ENCODE results near the gene KCNQ1OT1.

Gene KCNQ1OT1

DNA sequence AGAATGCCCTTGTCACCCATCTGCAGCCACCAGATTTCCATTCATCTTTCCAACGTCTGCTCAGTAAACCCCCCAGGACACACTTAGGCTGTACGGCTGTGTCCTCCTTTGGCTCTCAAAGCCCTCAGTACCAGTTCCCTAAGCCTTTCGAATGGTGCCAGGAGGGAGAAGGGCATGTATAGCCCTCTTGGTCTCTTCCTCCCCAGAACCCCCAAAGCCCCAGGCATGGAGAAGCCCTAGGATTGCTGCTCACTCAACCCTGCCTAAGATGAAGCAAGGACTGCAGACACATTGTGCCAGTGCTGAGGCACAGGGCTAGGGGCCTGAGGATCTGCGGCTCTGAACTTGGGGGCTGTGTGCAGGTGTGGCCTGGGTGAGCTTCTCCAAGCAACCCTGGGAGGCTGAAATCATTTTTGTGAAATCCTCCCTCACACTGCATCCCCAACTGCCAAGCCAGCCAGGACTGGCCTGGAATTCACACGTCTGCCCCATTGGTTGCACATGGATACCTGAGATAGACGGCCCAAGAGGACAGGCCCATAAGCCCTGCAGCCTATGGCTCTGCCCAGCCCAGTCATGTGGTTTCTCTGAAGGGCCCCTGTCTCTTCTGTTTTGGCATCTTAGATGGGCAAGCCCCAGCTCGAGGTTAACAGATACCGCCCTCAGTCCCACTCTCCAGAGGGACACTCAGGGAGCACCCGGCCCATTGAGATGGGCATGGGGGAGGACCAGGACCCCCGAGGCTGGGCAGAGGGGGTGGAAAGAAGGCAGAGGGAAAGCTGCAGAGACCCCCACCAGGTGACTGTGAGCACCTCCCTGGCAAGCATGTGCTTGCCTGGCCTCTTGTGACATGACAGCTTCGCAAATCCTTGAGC, 34.0 kb downstream of the KCNQ1OT1 start:
- no peak for DNase-seq

DNA sequence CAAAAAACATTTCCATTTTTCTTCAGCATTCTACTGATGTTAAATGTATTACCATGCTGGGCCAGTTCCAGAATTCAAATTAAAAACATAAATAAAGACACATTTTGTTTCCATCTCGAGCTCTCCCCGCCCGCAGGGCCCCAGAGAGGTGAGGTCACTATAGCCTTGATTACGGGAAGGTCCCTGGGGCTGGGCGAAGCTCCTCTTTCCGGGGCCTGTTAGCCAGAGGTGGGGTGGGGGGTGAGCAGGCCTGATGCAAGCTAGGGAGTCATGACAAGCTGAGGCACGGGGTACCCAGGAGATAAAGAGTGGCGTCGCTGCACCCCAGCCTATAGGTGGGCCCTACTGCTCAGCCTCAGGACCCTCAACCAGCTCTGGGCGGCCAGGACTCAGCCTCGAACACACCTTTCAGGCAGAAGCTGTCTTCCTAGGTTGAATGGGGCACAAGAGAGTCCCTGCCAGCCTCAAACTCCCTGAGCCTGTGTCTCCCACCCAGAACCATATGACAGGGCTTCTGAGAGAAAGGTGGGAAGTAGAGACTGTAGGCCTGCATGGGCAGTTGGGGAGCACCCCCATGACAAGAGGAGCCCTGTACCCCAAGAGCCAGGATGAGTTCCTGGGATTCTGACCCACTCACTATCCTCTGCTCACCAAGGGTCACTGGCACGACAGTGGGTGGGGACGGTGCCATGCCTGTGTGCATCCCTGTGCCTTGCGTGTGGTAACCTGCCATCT, 34.8 kb downstream of the KCNQ1OT1 start:
- DNase-seq, result no peak

DNA sequence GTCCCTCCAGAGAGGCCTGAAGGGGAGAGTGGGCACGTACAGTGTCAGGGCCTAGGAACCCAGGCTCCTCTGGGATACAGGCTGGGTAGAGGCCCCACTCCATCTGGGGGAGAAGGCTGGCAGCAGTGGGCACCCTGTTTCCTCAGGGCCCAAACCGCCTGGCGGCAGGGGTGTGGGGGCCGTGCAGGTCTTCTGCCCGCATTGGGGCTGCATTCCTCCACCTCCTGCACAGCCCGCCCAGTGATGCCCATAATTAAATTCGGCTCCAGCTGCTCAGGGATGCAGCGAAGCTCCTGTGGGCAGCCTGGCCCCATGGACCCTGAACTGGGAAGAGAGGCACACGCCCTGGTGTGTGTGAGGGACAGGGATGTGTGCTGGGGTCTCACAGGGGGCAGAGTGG, 35.4 kb downstream of the KCNQ1OT1 start:
- no peak for DNase-seq

DNA sequence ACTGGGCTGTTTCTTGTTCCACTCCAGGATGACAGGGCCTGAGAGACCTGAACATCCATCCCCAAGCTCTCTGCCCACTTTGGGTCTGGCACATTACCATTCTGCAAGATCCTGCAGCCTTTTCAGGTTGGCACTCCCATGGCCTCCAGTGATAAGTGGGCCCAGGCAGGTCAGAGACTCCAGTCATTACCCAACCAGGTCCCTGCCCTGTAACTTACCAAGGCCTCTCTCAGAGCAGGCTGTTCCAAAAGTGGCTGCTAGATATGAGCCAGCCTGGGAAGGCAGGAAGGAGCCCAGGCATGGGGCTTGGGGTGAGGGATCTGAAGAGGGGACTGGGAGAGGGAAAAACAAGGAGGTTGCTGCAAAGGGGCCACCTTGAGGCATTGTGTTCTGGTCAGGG, 35.9 kb downstream of the KCNQ1OT1 start:
- DNase-seq, result no peak

DNA sequence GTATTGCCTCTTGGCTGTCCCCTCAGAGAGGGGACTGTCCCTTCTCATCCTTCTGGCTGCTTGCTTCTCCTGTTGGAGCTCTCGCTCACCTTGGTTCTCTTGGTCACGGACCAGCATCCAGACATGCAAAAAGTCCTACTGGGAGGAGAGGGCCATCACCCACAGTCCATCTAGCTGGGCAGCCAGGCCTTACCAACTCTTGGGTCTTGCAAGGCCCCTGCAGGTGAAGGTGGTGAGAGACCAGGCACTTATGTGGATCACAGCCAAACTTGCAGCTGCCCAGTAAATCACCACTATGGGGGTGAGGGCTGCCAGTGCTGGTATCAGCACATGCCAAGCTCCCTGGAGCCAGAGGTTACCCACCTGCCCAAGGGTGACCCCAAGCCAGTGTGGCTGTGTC, 36.3 kb downstream of the KCNQ1OT1 start:
- DNase-seq, result no peak

DNA sequence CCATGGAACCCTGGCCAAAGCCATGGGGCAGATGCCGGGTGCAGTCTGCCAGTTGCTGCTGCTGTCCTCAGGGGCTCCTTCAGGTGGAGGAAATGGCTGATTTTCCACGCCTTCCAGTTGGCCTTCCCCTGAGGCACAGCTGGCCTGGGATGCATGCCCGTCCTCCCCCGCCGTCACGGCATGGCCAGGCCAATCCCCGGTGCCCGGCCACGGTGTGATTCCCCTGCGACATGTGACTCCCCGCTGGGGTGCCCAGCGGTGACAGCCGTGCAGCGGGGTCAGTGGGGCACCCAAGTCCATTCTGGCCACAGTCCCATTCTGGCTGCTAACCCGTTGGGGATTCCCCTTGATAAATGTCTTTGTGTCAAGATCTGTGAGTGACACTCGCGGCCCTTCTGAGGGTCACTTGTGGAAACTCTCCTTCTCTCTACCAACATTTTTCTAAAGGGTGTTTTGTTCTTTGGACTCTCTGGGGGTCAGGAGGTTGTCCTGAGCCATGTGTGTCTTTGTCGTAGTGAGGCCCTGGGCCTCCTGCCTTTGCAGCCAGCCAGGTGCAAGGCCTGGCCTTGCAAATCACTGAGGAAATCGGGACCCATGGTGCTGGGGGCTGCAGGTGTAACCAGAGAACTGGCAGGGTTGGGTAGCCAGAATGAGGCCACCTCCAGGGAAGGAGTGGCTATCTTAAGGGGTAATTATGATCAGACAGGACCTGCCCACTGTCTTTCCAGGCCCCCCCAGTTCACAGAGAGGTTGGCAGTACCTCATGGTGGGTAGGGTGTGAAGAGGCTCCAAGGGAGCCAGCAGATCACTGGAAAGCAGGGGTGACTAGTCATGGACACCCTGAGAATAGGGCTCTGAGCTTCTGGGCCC, 37.1 kb downstream of the KCNQ1OT1 start:
- no peak for DNase-seq

DNA sequence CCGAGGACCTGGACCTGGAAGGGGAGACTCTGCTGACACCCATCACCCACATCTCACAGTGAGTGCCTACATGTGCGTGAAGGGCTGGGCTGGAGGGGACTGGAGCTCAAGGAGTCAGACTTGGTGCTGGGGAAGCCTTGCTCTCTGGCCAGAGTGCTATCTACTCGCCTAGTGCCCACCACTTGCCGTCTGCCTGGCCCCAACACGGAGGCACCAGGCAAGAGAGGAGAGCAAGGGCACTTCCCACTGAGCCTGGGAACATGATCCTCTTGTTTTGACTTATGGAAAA, 37.8 kb downstream of the KCNQ1OT1 start:
- DNase-seq, result no peak

DNA sequence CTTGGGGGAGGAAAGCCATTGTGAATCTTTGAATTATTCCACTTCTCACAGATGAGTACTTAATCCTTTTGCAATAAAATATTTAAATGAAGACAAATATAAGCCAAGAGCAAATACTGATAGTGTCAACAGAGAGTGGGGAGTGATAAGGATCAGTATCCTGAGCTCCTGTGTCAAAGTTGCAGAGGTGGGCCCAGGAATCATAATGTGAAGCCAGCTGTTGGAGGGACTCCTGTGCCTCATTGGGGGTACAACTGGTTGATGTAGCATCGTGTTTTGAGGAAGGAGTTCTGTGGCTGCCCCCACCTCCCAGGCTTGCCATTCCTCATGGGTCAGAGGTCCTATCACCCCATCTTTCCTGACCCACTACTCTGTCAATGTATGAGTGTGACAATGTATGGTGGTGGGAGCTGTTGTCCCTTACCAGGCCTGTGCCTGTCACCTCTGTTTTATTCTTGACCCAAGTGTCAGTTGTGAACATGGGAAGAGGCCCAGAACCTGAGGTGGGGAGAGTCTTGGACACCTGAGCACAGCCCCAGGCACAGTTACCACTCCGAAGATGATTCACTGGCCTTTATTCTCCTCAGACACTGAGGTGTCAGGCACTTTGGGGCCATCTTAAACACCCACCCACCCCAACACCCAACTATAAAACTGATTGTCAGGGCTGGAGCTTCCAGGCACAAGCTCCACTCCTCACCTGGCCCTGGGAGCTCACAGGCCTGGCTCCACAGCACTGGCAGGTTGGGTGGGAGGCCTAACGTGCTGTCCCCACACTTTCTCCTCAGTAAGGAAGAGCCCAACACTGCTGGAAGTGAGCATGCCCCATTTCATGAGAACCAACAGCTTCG, 38.4 kb downstream of the KCNQ1OT1 start:
- no peak for DNase-seq

DNA sequence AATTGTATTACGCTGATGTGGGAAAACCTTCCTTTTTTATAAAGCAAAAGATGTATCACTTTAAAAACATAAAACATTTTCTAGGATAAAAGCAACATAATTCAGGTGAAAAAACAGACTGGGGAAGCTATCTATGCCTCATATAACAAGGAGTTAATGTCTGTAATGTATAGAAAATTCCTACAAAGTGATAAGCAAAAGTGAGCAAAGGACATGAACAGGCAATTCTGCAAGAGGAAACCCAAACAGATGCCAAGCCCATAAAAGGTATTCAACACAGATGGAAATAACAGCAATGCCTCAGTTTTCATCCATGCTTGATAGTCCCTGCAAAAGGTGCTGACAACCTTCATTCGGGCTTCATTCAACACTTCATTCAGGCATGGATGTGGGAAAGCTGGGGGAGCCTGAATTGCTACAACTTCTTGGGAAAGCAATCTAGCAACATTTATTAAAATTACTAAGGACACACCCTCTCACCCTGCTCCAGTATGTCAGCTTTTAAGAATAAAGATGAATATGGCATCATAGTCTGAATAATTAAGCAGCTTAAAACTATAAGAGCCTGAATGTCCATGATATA, 39.3 kb downstream of the KCNQ1OT1 start:
- DNase-seq, result no peak

DNA sequence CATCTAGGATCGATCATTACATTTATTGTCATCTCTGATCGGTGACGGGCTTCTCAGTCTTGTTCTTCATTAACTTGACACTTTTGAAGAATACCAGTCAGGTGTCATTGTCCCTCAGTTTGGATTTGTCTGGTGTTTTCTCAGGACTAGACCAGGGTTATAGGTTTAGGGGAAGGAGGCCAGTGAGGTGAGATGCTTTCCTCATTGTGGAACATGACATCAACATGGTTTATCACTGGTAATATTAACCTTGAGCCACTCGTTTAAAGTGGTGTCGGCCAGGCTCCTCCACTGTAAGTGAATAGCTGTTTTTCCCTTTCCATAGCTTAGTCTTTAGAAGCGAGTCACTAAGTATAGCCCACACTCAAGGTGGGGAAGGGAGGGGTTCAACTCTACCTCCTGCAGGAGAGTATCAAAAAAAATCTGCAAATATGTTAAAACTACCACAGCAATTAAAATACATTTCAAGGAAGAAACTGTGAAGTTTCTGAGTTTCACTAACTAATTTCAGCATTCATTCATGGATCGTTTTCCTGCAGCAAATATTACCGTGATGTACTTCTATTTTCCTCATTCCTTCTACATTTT, 42.0 kb downstream of the KCNQ1OT1 start:
- DNase-seq, result no peak

DNA sequence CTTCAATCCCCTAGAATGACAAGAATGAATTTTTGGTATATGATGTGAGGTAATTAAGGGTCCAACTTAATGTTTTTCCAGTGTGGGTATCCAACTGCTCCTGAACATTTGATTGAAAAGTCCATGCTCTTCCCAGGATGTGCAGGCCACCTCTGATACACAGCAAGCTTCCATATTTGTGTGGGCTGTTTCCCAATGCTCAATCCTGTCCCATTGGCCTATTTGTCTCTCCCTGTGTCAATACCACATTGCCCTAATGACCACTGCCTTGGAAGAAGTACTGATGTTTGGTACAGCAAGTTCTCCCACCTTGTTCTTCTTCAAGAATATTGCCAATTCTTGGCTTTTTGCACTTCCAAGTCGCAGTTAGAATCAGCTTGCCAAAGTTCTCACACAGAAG, 42.9 kb downstream of the KCNQ1OT1 start:
- no peak for DNase-seq

DNA sequence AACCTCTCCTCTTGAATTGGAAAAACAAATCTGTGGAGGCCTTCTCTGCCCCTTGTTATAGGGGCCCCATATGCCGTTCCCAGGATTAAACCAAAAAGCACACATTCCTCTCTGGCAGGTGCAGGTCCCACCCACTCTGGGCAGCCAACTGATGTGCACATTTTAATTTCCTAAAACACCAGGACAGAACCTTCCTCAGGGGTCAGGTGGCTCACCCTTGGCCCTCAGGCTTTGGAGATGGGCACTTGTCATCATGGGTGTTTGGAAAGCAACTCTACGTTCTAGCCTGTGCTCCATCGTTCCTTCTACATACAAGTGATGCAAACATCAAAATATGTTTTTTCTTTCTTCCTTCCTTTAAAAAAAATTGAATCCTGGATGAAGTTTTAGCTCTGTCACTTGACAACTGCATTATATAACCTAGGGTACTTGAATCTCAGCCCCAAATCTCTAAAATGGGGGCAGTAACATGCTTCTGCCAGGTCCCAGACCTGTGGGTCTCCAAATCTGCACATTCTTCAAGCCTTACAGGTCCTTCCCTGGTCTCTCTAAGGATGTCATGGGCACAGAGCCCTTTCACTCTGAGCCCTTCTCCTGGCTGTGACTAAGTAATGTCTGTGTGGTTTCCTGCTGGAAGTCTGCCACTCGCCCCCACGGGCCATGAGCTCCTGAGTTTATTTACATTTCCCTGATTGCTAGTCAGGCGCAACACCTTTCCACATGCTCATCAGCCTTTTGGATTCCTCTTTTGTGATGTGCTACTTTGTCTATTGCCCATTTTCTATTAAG, 43.8 kb downstream of the KCNQ1OT1 start:
- DNase-seq, result no peak

DNA sequence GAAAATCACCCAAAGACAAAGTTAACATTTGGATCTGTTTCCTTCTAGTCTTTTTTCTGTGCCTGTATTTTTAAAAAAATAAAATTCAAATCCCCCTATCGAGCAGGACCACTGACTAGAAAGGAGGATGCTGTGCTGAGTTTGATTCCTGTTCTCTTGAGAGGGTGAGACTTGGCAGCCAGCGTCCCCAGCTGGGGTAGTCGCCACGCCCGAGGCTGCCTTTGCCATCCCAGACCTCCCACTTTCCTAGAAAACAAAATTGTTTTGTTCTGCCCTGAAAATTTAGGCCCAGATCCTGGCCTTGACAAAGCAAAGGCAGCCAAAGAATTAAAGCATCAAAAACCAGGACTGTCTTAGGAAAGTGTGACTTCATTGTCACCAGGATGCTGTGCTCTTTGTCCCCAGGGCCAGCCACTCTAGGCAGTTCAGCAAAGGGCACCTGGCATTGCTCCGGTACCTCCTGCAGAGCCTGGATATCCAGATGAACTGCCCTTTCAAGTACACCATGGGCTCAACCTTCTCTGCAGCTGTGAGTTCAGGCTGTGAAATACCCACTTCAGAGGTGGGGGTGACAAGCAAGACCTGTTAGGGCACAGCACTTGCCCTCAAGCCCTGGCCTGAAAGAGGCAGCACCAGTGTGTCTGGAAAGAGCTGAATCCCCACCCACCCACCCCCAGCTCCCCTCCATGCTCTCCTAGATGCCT, 44.6 kb downstream of the KCNQ1OT1 start:
- DNase-seq, result no peak

DNA sequence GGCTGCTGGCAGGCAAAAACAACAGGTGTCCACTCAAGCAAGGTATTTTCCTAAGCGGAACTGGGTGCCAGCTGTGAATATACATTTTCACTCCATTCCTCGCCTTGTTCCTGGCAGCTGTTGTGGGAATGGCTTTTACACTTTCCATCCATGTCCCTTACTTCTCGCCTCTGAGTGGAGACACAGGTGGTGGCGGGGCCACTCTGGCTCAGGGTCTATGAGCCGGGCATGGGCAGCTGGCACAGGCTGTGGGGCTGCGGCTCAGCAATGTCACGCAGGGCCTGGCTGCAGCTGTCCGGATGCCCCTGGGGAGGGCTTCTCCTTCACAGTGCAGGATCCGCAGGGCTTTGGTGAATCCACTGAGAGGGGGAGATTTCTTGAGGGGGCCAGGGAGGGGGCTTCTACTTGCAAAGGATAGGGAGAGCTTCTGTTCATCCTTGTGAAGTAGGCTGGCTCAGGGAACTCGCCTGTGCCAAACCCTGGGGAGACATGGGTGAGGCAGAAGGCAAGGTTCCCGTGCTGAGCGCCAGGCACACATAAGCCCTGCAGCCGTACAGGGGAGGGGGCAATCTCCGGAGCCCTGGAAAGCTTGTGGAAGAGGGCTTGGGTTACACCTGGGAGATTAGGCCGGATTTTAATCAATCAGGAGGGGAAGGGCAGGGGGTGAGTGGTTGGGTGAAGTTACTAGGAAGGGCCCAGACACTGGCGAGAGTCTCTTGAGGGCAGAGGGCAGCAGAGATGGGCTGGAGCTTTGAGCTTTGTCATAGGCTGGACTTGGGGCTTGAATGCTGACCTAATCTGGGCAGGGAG, 45.7 kb downstream of the KCNQ1OT1 start:
- no peak for DNase-seq

DNA sequence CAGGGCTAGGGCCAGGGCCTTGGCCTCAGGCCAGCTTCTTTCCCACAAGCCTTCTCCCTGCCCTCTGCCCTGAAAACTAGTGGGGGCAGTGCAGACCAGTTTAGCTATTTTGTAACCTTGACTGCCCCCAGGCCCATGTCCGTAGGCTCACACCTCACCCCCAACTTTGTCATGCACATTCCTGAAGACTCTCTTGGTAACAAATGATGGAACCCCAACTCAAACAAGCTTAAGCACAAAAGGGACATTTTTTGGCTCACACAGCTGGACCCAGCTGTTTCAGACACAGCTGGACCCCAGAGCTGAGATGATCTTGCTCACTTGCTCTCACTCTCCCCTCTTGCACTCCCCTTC, 46.6 kb downstream of the KCNQ1OT1 start:
- DNase-seq, result no peak

DNA sequence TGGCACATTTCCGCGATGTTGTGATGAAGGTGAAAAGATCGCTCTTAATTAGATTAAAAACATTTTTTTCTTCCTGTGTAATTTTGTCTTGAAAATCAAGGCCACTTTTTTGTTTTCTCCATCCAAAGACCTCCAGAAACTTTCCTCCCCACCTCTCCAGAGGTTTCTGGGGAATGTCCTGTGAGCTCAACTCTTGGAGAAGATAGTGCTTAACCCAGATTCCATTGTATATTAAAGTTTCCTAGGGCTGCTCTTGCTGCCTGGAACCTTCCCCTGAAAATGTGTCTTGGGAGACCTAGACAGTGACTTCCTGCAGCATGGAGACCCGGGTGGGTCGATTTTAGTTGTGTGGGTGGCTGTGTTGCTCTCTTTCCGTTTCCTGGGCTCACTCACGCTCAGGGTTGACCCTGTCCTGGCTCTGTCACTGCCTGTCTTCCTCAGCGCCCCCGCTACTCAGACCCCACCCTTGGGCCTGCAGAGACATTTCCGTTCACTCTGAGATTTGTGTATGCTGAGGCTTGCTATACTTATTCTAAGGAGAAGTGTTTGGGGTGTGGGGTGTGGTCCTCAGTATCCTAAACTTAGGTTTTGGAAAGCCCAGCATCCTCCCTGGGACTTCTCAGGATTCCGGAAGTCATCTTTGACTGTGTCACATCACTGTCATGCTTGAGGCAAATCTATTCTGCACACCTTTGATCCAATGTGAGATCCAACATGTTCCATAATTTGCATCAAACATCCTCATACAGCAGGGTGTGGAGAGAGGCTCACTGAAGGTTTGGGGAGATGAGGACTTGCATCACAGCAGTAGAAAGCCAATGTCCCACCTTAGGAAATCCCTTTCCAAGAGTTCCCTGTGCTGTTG, 47.2 kb downstream of the KCNQ1OT1 start:
- DNase-seq, result no peak

DNA sequence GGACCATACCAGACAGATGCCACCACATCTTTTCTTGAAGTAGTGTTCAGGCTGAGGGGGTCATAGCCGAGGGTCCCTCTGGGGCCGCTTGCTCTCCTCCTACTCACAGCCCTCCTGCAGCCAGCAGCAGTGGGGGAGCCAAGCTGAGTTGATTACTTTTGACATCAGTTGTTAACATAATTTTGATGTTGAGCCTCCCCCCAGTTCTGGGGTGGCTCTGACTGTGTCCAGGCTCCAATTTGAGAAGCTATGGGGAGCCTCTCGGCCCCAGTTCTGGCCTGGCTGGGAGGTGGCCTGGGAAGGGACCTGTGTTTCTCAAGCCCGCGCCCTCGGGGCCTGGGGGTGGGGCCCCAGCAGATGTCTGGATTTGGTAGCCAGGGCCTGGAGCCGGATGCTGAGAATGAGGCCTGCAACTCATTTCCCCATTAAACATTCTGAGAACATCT, 47.9 kb downstream of the KCNQ1OT1 start:
- DNase-seq, result no peak

DNA sequence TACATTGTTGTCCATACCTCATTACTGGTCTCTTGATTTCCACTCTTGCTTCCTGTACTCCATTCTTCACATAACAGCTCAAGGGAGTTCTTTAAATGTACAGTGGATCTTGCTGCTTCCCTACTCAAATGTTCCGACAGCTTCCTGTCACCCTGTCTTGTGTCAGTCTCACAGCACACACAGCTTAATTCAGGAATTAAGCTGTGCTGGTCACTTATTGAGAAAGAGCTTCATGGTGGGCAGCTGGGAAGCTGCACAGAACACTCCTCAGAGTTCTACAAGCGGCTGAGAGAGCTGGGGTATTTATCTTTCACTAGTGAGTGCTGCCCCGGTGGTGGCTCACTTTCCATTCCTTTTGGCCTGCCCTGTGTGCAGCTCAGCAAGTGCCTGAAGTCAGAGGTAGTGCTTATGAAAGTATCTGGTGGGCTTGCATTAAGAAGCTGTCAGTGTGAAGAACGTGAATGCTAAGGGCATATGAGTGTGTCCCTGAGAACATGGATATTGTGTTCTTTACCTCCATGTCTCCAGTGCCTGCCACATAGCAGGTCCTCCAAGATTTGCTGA, 48.7 kb downstream of the KCNQ1OT1 start:
- no peak for DNase-seq

Data from AML-193 (cell line).